Thyroid gland (tissue), 4 donors: ENCODE data around the gene AFG3L2. TPM values are rescaled to one million over a fixed set of nuclear protein-coding genes. Genes with fewer than 3 reads are reported as not detected.

Experiments
- DNase-seq, 2 donors: peaks; one replicate each; pipeline ENCODE4 v3.0.0-alpha.2; 2019
- H3K27ac ChIP-seq, 3 donors: fragments of 200-600 bp; sonication (generic); 1 replicate in 2 of 3; 2 replicates in 1 of 3; pipeline ENCODE4 v1.5.1; 2016 to 2019; ENCODE audit warnings: mild to moderate bottlenecking in 1 of 3, moderate library complexity in 1 of 3
- H3K27me3 ChIP-seq: fragments of 200-600 bp; sonication (generic); one replicate; pipeline ENCODE4 v1.5.1; 2019
- H3K36me3 ChIP-seq, 2 donors: fragments of 200-600 bp; sonication (generic); one replicate each; pipeline ENCODE4 v1.5.1; 2016 to 2019
- H3K4me1 ChIP-seq, 2 donors: fragments of 200-600 bp; sonication (generic); one replicate each; pipeline ENCODE4 v1.5.1; 2017 to 2019
- H3K4me3 ChIP-seq, 3 donors: fragments of 200-600 bp; sonication (generic); replicated peaks in 1 of 3; 1 replicate in 2 of 3; 2 replicates in 1 of 3; pipeline ENCODE4 v1.5.1; 2016; ENCODE audit warnings: mild to moderate bottlenecking in 1 of 3
- H3K9me3 ChIP-seq: fragments of 200-600 bp; sonication (generic); one replicate; pipeline ENCODE4 v1.5.1; 2017
- POLR2A ChIP-seq, 2 donors: fragments of 450-650 bp; IDR thresholded peaks; one replicate each; pipeline ENCODE4 v1.6.1; 2017; ENCODE audit warnings: antibody characterized with exemption in 2 of 2, mild to moderate bottlenecking in 2 of 2, moderate library complexity in 1 of 2
- WGBS, 2 donors: methylation state at CpG; one replicate each; pipeline ENCODE4 v1.1.5; 2017; 5-methylcytosine and 5-hydroxymethylcytosine counted together
- intact Hi-C: fragments of 100-400 bp; cut with DNase I; formaldehyde crosslinking; loops from one replicate; pipeline ENCODE4 v1.15.1; 2023
- total RNA-seq, 4 donors: library from RNA; depleted of rRNA; stranded (reverse); fragments of >200 nt; gene quantifications; one replicate each; pipeline ENCODE4 v1.2.3, GENCODE V29; 2016
- TF ChIP-seq, protein P1 (sequence below), 6 experiments: fragments of 200-600 bp in 3 of 6; fragments of 450-650 bp in 3 of 6; sonication (generic) in 3 of 6; IDR thresholded peaks; one replicate each; pipeline ENCODE4 v1.5.1; 2016 to 2019; ENCODE audit warnings: antibody characterized with exemption in 6 of 6, mild to moderate bottlenecking in 2 of 6, inconsistent platforms in 1 of 6, moderate library complexity in 1 of 6

AFG3L2 gene
- total RNA-seq, 4 donors from 2014 or later = 60.9 to 92.4 (median 84.7) TPM

- no peak for DNase-seq
- H3K4me3 ChIP-seq = no peak overlapping the region
- H3K9me3 ChIP-seq = no peaks in the 10 kb centered on the region
- no peaks in the 10 kb centered on the region for H3K27me3 ChIP-seq
- TF ChIP-seq POLR2A (IDR thresholded peaks at IDR 0.05) = no peak
- TF ChIP-seq, protein P1, sequence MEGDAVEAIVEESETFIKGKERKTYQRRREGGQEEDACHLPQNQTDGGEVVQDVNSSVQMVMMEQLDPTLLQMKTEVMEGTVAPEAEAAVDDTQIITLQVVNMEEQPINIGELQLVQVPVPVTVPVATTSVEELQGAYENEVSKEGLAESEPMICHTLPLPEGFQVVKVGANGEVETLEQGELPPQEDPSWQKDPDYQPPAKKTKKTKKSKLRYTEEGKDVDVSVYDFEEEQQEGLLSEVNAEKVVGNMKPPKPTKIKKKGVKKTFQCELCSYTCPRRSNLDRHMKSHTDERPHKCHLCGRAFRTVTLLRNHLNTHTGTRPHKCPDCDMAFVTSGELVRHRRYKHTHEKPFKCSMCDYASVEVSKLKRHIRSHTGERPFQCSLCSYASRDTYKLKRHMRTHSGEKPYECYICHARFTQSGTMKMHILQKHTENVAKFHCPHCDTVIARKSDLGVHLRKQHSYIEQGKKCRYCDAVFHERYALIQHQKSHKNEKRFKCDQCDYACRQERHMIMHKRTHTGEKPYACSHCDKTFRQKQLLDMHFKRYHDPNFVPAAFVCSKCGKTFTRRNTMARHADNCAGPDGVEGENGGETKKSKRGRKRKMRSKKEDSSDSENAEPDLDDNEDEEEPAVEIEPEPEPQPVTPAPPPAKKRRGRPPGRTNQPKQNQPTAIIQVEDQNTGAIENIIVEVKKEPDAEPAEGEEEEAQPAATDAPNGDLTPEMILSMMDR (IDR thresholded peaks at IDR 0.05) = no peak
- intact Hi-C loops = no loop called here
- peaks cover 15 to 37% of the 10 kb centered on the region in 2 donors for H3K4me1 ChIP-seq
- 79 to 81% methylated on average over 4 of the region's 4 CpGs for WGBS, 2 donors
- peaks cover 28% of the 10 kb centered on the region in 2 donors for H3K36me3 ChIP-seq
- no peak overlapping the region for H3K27ac ChIP-seq
Observed at GRCh38 chr18:12330766-12331165, 46.3 kb downstream of the AFG3L2 start.

DNA sequence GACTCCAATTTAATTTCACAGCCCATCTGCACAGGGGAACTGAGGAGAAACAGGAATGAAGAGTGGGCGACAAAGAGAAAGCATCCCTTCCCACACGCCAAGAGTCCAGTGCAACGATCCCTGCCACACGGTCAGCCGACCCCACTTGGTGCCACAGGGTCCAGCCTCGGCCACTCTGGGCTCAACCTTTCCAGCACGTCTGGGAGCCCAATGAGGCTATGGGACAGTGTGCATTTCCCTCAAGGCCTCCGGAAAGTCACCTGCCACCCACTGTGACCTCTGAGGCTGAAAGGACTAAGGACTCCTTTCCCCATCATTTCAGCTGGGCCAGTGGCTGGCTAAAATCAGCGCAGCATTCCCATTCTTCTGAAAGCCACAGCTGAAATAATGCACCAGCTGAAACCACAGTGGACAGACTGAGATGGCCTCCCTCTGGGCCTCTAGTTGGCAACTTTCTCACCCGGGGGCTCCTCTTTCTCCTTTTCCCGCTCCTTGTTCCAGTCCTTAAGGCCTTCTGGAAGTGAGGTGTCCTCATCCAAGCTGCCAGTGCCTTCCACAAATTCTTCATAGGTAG lies 47.8 kb downstream of the AFG3L2 start:
- no peak overlapping the region for H3K4me3 ChIP-seq
- 93% methylated on average over 11 of the region's 11 CpGs for WGBS, 2 donors
- no peak for DNase-seq
- no peaks in the 10 kb centered on the region for H3K9me3 ChIP-seq
- no peaks in the 10 kb centered on the region for H3K27me3 ChIP-seq
- no peak overlapping the region for H3K27ac ChIP-seq
- H3K36me3 ChIP-seq = peaks cover 35 to 38% of the 10 kb centered on the region in 2 donors
- intact Hi-C loops = loop anchor here (5.0 kb wide), 1 partner anchor 38 kb away; no protein-coding TSS in a partner anchor
- TF ChIP-seq POLR2A (IDR thresholded peaks at IDR 0.05) = no peak
- H3K4me1 ChIP-seq = peaks cover 4 to 23% of the 10 kb centered on the region in 2 donors

GRCh38 chr18:12328179-12328823 lies 48.7 kb downstream of the AFG3L2 start:
- Histone ChIP-seq H3K27me3 (no peaks in the 10 kb centered on the region), H3K4me1 (peaks cover 0 to 14% of the 10 kb centered on the region in 2 donors), H3K9me3 (no peaks in the 10 kb centered on the region), H3K4me3 (no peak overlapping the region), H3K36me3 (peaks cover 35 to 40% of the 10 kb centered on the region in 2 donors), H3K27ac (no peak overlapping the region)
- DNase-seq = no peak
- intact Hi-C loops = loop anchor here (5.0 kb wide), 1 partner anchor 39 kb away; no protein-coding TSS in a partner anchor
- 97 to 100% methylated on average over 4 of the region's 4 CpGs for WGBS, 2 donors
- no peak for TF ChIP-seq POLR2A (IDR thresholded peaks at IDR 0.05)
- TF ChIP-seq, protein P1 (IDR thresholded peaks at IDR 0.05) = no peak

DNA sequence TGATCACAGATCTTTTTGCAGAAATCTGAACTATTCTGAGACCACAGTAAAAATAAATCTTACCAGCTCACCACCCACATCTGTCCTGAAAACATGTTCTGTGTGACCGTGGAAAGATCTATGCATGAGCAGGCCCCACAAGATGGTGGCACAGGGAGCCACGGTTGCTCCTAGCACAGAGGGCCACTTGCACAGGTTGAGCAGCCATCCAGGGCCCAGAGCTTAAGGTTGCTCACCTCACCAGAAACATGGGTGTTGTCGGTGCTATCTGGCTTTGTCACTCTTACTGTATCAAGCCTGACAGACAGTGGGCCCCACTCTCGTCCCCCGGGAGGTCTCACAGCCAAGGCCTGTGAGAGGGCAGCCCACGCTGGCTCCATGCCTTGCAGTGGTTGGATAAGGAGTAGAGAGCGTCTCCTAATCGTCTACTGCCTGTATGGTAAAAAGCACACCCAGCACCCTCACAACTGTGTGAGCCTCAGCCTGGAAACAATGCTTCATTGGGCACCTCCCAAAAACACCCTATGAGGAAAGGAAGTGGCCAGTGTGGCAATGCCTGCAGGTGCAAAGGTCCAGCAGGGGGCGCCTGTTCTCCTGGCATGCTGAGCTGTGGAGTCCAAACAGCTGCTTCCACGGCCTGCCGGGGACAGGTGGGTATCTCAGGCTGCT lies 49.4 kb downstream of the AFG3L2 start:
- intact Hi-C loops = loop anchor here (5.0 kb wide), 1 partner anchor 40 kb away; no protein-coding TSS in a partner anchor
- 59 to 61% methylated on average over 8 to 9 of the region's 11 CpGs for WGBS, 2 donors
- no peaks in the 10 kb centered on the region for H3K9me3 ChIP-seq
- peak; percentile 58 to 72 for DNase-seq
- H3K27ac ChIP-seq = no peak overlapping the region
- H3K4me1 ChIP-seq = peaks cover 0 to 14% of the 10 kb centered on the region in 2 donors
- TF ChIP-seq, protein P1 (IDR thresholded peaks at IDR 0.05) = peak; percentile 36 to 75 (median 50)
- no peak for TF ChIP-seq POLR2A (IDR thresholded peaks at IDR 0.05)
- no peaks in the 10 kb centered on the region for H3K27me3 ChIP-seq
- H3K36me3 ChIP-seq = peaks cover 35 to 40% of the 10 kb centered on the region in 2 donors
- H3K4me3 ChIP-seq = no peak overlapping the region

GRCh38 chr18:12326711-12327460 lies 50.1 kb downstream of the AFG3L2 start:
- WGBS, 2 donors = 88 to 93% methylated on average over 8 to 12 of the region's 12 CpGs
- Histone ChIP-seq H3K27ac (no peak overlapping the region), H3K9me3 (no peaks in the 10 kb centered on the region), H3K4me3 (no peak overlapping the region), H3K27me3 (no peaks in the 10 kb centered on the region), H3K36me3 (peaks cover 35 to 40% of the 10 kb centered on the region in 2 donors), H3K4me1 (peaks cover 0 to 14% of the 10 kb centered on the region in 2 donors)
- TF ChIP-seq, protein P1 (IDR thresholded peaks at IDR 0.05) = no peak
- no peak for TF ChIP-seq POLR2A (IDR thresholded peaks at IDR 0.05)
- DNase-seq = no peak
- intact Hi-C loops = loop anchor here (5.0 kb wide), 1 partner anchor 40 kb away; no protein-coding TSS in a partner anchor
